Measurements from ENCODE around the gene TMSB10.

- TF ChIP-seq CTCF (conservative IDR thresholded peaks at IDR 0.05 in 1 of 2, IDR thresholded peaks at IDR 0.05 in 1 of 2; ENCODE audit: extremely low read depth in 1 of 2, insufficient read depth in 1 of 2, low read depth in 1 of 2, low read length in 2 of 2) (no peak), EZH2 (IDR thresholded peaks at IDR 0.05; ENCODE audit: borderline replicate concordance, low read length) (no peak)
These were observed 32.1 kb upstream of the TMSB10 start for GRCh38 chr2:84873350-84873749.
